SU-DHL-6 (cell line): ENCODE data around the gene NFE2.

Experiments
- H2AFZ ChIP-seq: fragments of 200-600 bp; sonication (generic); 2 replicates; pipeline ENCODE4 v1.6.1; 2014; ENCODE audit warnings: low read depth, mild to moderate bottlenecking, moderate library complexity, mixed read lengths, antibody characterized with exemption, low read length; ENCODE audit not compliant: severe bottlenecking
- H3F3A ChIP-seq: fragments of 200-600 bp; shearing (Covaris generic); 2 replicates; pipeline ENCODE4 v1.6.0; 2016; ENCODE audit warnings: antibody characterized with exemption, mild to moderate bottlenecking; ENCODE audit not compliant: insufficient read depth
- H3K27ac ChIP-seq: fragments of 200-600 bp; sonication (generic); 2 replicates; pipeline ENCODE4 v1.5.1; 2016; ENCODE audit warnings: low read depth, mild to moderate bottlenecking, low read length, moderate library complexity, mixed read lengths
- H3K27me3 ChIP-seq: fragments of 200-600 bp; sonication (generic), shearing (Covaris generic); 2 replicates; pipeline ENCODE4 v1.6.0; 2014; ENCODE audit warnings: mild to moderate bottlenecking, low read length
- H3K36me3 ChIP-seq: fragments of 200-600 bp; sonication (generic); 2 replicates; pipeline ENCODE4 v1.6.1; 2014; ENCODE audit warnings: mild to moderate bottlenecking, low read length, mixed read lengths
- H3K4me2 ChIP-seq: fragments of 300-600, 200-600 bp; shearing (Covaris generic), sonication (generic); 2 replicates; pipeline ENCODE4 v1.6.0; 2014; ENCODE audit warnings: low read length, low read depth, mild to moderate bottlenecking; ENCODE audit not compliant: poor library complexity, severe bottlenecking
- H3K4me3 ChIP-seq: fragments of 200-600 bp; sonication (generic); 2 replicates; pipeline ENCODE4 v1.5.1; 2014; ENCODE audit warnings: antibody characterized with exemption, low read length, mild to moderate bottlenecking, mixed read lengths; ENCODE audit not compliant: insufficient read depth, poor library complexity, severe bottlenecking
- H3K79me2 ChIP-seq: fragments of 200-600 bp; sonication (generic); 2 replicates; pipeline ENCODE4 v1.6.1; 2014; ENCODE audit warnings: mild to moderate bottlenecking, low read length, moderate library complexity; ENCODE audit not compliant: insufficient read depth
- H3K9ac ChIP-seq: fragments of 200-600 bp; sonication (generic); 2 replicates; pipeline ENCODE4 v1.7.0; 2014; ENCODE audit warnings: mild to moderate bottlenecking, low read length
- H3K9me2 ChIP-seq: fragments of 200-600 bp; sonication (generic); replicated peaks from 2 replicates; pipeline ENCODE4 v1.6.1; 2014; ENCODE audit warnings: low read length; ENCODE audit not compliant: insufficient read depth
- H3K9me3 ChIP-seq: fragments of 200-600 bp; sonication (generic); 2 replicates; pipeline ENCODE4 v1.6.1; 2014; ENCODE audit warnings: low read length, mixed read lengths; ENCODE audit not compliant: insufficient read depth
- H4K20me1 ChIP-seq: fragments of 200-600 bp; sonication (generic); 2 replicates; pipeline ENCODE4 v1.6.1; 2014; ENCODE audit warnings: low read depth, mild to moderate bottlenecking, antibody characterized with exemption, low read length, moderate library complexity, mixed read lengths
- EZH2phosphoT487 ChIP-seq: fragments of 200-600 bp; sonication (generic), shearing (Covaris generic); conservative IDR thresholded peaks from 2 replicates; pipeline ENCODE4 v1.6.1; 2018; ENCODE audit warnings: mild to moderate bottlenecking, antibody characterized with exemption, low read length, moderate library complexity, mixed read lengths
- TF ChIP-seq, protein P1 (sequence below): fragments of 200-600 bp; sonication (generic); IDR thresholded peaks from one replicate; pipeline ENCODE4 v1.5.1; 2017; ENCODE audit warnings: antibody characterized with exemption, mild to moderate bottlenecking, low read length, moderate library complexity; ENCODE audit not compliant: insufficient read depth, poor library complexity, severe bottlenecking

The NFE2 gene

GRCh38 chr12:54304187-54304810 lies 3.5 kb upstream of the NFE2 start:
- Histone ChIP-seq H3F3A (no peaks in the 10 kb centered on the region), H3K36me3 (no peaks in the 10 kb centered on the region), H3K4me3 (no peak overlapping the region), H3K9me2 (no peaks in the 10 kb centered on the region), H4K20me1 (no peaks in the 10 kb centered on the region), H3K9me3 (no peaks in the 10 kb centered on the region), H3K27me3 (no peaks in the 10 kb centered on the region), H3K4me2 (no peak overlapping the region), H2AFZ (no peak overlapping the region), H3K9ac (no peak overlapping the region), H3K79me2 (no peaks in the 10 kb centered on the region), H3K27ac (no peak overlapping the region)
- TF ChIP-seq EZH2phosphoT487 = no peak
- TF ChIP-seq, protein P1, sequence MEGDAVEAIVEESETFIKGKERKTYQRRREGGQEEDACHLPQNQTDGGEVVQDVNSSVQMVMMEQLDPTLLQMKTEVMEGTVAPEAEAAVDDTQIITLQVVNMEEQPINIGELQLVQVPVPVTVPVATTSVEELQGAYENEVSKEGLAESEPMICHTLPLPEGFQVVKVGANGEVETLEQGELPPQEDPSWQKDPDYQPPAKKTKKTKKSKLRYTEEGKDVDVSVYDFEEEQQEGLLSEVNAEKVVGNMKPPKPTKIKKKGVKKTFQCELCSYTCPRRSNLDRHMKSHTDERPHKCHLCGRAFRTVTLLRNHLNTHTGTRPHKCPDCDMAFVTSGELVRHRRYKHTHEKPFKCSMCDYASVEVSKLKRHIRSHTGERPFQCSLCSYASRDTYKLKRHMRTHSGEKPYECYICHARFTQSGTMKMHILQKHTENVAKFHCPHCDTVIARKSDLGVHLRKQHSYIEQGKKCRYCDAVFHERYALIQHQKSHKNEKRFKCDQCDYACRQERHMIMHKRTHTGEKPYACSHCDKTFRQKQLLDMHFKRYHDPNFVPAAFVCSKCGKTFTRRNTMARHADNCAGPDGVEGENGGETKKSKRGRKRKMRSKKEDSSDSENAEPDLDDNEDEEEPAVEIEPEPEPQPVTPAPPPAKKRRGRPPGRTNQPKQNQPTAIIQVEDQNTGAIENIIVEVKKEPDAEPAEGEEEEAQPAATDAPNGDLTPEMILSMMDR = no peak

GRCh38 chr12:54303640-54304039 lies 2.8 kb upstream of the NFE2 start:
- no peak overlapping the region for H3K4me3 ChIP-seq
- H3K4me2 ChIP-seq = no peak overlapping the region
- TF ChIP-seq, protein P1 = no peak
- TF ChIP-seq EZH2phosphoT487 = no peak
- no peaks in the 10 kb centered on the region for H4K20me1 ChIP-seq
- H3F3A ChIP-seq = no peaks in the 10 kb centered on the region
- H3K9me3 ChIP-seq = no peaks in the 10 kb centered on the region
- H3K27ac ChIP-seq = no peak overlapping the region
- H2AFZ ChIP-seq = no peak overlapping the region
- no peaks in the 10 kb centered on the region for H3K27me3 ChIP-seq
- H3K9ac ChIP-seq = no peak overlapping the region
- no peaks in the 10 kb centered on the region for H3K36me3 ChIP-seq
- H3K9me2 ChIP-seq = no peaks in the 10 kb centered on the region
- no peaks in the 10 kb centered on the region for H3K79me2 ChIP-seq

DNA sequence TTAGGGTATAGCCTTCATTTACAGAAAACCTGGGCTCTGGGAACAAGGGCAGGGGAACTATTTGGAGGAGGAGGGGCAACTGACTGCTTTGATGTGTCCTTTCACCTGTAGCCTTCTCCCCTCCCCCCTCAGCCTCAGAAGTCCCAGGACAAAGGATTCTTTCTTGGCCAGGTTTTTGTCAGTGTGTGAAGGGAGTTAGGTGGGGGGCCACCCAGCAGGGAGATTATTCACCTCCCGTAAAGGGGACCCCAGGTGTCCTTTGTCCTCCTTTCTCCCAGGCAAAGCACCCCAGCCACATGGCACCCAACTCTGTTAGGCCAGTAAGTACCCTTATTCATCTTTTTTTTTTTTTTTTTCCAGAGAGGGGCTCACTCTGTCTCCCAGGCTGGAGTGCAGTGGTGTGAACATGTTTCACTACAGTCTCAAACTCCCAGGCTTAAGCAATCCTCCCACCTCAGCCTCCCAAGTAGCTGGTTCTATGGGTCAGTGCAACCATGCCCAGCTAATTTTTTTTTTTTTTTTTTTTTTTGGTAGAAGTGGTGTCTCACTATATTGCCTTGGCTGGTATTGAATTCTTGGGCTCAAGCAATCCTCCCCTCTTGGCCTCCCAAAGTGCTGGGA lies 723 bp upstream of the NFE2 start:
- Histone ChIP-seq H2AFZ (no peak overlapping the region), H3K27ac (no peak overlapping the region)

More for the DNA sequence above, 723 bp upstream of the NFE2 start:
- Histone ChIP-seq H4K20me1 (no peaks in the 10 kb centered on the region), H3K4me3 (no peak overlapping the region), H3K9me2 (no peaks in the 10 kb centered on the region), H3K36me3 (no peaks in the 10 kb centered on the region), H3K9ac (no peak overlapping the region), H3K4me2 (no peak overlapping the region), H3K79me2 (no peaks in the 10 kb centered on the region), H3K9me3 (no peaks in the 10 kb centered on the region), H3F3A (no peaks in the 10 kb centered on the region), H3K27me3 (no peaks in the 10 kb centered on the region)
- TF ChIP-seq, protein P1 = no peak
- TF ChIP-seq EZH2phosphoT487 = no peak
